ENCODE data around the gene FOXC1. TPM values are rescaled to one million over a fixed set of nuclear protein-coding genes. Genes with fewer than 3 reads are reported as not detected.

The FOXC1 gene
- total RNA-seq, 1 donor from 2014 or later, result 9.8 TPM

DNA sequence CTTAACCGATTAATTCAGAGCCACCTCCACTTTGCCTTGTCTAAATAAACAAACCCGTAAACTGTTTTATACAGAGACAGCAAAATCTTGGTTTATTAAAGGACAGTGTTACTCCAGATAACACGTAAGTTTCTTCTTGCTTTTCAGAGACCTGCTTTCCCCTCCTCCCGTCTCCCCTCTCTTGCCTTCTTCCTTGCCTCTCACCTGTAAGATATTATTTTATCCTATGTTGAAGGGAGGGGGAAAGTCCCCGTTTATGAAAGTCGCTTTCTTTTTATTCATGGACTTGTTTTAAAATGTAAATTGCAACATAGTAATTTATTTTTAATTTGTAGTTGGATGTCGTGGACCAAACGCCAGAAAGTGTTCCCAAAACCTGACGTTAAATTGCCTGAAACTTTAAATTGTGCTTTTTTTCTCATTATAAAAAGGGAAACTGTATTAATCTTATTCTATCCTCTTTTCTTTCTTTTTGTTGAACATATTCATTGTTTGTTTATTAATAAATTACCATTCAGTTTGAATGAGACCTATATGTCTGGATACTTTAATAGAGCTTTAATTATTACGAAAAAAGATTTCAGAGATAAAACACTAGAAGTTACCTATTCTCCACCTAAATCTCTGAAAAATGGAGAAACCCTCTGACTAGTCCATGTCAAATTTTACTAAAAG lies 2.7 kb downstream of the FOXC1 start:
- Histone ChIP-seq H3K9me3 (no peaks in the 10 kb centered on the region), H3K36me3 (no peaks in the 10 kb centered on the region), H3K4me1 (peaks cover 44% of the 10 kb centered on the region), H3K27me3 (peaks cover 26% of the 10 kb centered on the region), H3K27ac (peak overlapping the region; percentile 39), H3K4me3 (peak overlapping the region; percentile 59 to 72)
- TF ChIP-seq, protein P1, sequence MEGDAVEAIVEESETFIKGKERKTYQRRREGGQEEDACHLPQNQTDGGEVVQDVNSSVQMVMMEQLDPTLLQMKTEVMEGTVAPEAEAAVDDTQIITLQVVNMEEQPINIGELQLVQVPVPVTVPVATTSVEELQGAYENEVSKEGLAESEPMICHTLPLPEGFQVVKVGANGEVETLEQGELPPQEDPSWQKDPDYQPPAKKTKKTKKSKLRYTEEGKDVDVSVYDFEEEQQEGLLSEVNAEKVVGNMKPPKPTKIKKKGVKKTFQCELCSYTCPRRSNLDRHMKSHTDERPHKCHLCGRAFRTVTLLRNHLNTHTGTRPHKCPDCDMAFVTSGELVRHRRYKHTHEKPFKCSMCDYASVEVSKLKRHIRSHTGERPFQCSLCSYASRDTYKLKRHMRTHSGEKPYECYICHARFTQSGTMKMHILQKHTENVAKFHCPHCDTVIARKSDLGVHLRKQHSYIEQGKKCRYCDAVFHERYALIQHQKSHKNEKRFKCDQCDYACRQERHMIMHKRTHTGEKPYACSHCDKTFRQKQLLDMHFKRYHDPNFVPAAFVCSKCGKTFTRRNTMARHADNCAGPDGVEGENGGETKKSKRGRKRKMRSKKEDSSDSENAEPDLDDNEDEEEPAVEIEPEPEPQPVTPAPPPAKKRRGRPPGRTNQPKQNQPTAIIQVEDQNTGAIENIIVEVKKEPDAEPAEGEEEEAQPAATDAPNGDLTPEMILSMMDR (IDR thresholded peaks at IDR 0.05), result no peak
- TF ChIP-seq POLR2A (IDR thresholded peaks at IDR 0.05), result no peak
- TF ChIP-seq POLR2AphosphoS5 (IDR thresholded peaks at IDR 0.05; ENCODE audit: insufficient read depth in 1 of 2, low read depth in 1 of 2), result no peak
- intact Hi-C loops (cut with DNase I), result loop anchor here (5.0 to 10.0 kb wide), 2 partner anchors 302 to 490 kb away; no protein-coding TSS in a partner anchor
- DNase-seq (ENCODE audit: extremely low spot score in 2 of 2), result no peak

DNA sequence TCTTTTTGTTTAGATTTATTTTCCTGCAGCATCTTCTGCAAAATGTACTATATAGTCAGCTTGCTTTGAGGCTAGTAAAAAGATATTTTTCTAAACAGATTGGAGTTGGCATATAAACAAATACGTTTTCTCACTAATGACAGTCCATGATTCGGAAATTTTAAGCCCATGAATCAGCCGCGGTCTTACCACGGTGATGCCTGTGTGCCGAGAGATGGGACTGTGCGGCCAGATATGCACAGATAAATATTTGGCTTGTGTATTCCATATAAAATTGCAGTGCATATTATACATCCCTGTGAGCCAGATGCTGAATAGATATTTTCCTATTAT lies 3.2 kb downstream of the FOXC1 start:
- H3K27me3 ChIP-seq, result peaks cover 26% of the 10 kb centered on the region
- H3K4me3 ChIP-seq, result peak overlapping the region; percentile 38 to 59
- no peak for DNase-seq (ENCODE audit: extremely low spot score in 2 of 2)
- H3K27ac ChIP-seq, result no peak overlapping the region
- peaks cover 39% of the 10 kb centered on the region for H3K4me1 ChIP-seq
- intact Hi-C loops (cut with DNase I), result loop anchor here (5.0 to 10.0 kb wide), 2 partner anchors 302 to 489 kb away; no protein-coding TSS in a partner anchor
- TF ChIP-seq POLR2A (IDR thresholded peaks at IDR 0.05) (no peak), POLR2AphosphoS5 (IDR thresholded peaks at IDR 0.05; ENCODE audit: insufficient read depth in 1 of 2, low read depth in 1 of 2) (no peak)
- TF ChIP-seq, protein P1 (IDR thresholded peaks at IDR 0.05), result no peak
- no peaks in the 10 kb centered on the region for H3K9me3 ChIP-seq
- H3K36me3 ChIP-seq, result no peaks in the 10 kb centered on the region

DNA sequence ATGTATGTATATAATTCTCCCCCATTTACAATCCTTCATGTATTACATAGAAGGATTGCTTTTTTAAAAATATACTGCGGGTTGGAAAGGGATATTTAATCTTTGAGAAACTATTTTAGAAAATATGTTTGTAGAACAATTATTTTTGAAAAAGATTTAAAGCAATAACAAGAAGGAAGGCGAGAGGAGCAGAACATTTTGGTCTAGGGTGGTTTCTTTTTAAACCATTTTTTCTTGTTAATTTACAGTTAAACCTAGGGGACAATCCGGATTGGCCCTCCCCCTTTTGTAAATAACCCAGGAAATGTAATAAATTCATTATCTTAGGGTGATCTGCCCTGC lies 3.6 kb downstream of the FOXC1 start:
- peak overlapping the region; percentile 38 to 59 for H3K4me3 ChIP-seq
- no peaks in the 10 kb centered on the region for H3K9me3 ChIP-seq
- peaks cover 26% of the 10 kb centered on the region for H3K27me3 ChIP-seq
- H3K4me1 ChIP-seq, result peaks cover 35% of the 10 kb centered on the region
- no peaks in the 10 kb centered on the region for H3K36me3 ChIP-seq
- intact Hi-C loops (cut with DNase I), result loop anchor here (5.0 to 10.0 kb wide), 2 partner anchors 301 to 489 kb away; no protein-coding TSS in a partner anchor
- no peak for DNase-seq (ENCODE audit: extremely low spot score in 2 of 2)
- no peak for TF ChIP-seq POLR2AphosphoS5 (IDR thresholded peaks at IDR 0.05; ENCODE audit: insufficient read depth in 1 of 2, low read depth in 1 of 2)
- TF ChIP-seq, protein P1 (IDR thresholded peaks at IDR 0.05), result no peak
- TF ChIP-seq POLR2A (IDR thresholded peaks at IDR 0.05), result no peak
- no peak overlapping the region for H3K27ac ChIP-seq

DNA sequence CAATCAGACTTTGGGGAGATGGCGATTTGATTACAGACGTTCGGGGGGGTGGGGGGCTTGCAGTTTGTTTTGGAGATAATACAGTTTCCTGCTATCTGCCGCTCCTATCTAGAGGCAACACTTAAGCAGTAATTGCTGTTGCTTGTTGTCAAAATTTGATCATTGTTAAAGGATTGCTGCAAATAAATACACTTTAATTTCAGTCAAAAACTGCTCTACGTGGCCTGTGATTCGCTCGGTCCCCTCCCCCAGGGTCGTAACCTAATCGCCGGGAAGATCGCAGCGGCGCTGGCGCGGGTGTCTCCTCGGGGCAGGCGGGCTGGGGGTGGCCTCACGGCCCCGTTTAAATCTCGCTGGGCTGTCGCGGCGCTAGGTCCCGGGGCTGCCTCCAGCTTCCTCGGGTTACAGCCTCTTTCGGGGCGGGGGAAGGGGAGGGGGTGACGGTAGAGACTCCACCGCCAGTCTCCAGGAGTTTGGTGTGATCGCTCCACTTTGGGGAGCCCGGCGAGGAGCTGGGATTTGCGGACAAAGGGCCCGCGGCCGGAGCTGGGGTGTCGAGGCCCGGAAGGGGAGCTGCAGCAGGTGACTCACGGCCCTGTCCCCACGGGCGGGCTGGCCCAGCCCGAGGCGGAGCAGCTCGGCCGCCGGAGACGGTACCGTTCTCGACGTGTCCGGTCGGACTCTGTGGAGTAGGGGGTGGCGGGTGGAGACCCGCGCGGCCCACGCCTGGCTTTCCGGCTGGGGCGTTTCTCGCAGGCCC lies 4.2 kb downstream of the FOXC1 start:
- no peak for DNase-seq (ENCODE audit: extremely low spot score in 2 of 2)
- TF ChIP-seq POLR2AphosphoS5 (IDR thresholded peaks at IDR 0.05; ENCODE audit: insufficient read depth in 1 of 2, low read depth in 1 of 2) (no peak), POLR2A (IDR thresholded peaks at IDR 0.05) (no peak)
- TF ChIP-seq, protein P1 (IDR thresholded peaks at IDR 0.05), result no peak
- Histone ChIP-seq H3K27ac (peak overlapping the region; percentile 35), H3K4me3 (peak overlapping the region; percentile 38 to 59), H3K27me3 (peaks cover 26% of the 10 kb centered on the region), H3K4me1 (peaks cover 29% of the 10 kb centered on the region), H3K36me3 (no peaks in the 10 kb centered on the region), H3K9me3 (no peaks in the 10 kb centered on the region)
- intact Hi-C loops (cut with DNase I), result loop anchor here (5.0 to 10.0 kb wide), 2 partner anchors 301 to 488 kb away; no protein-coding TSS in a partner anchor

All from vagina (tissue), 2 donors.